ENCODE data around the gene EML1.
"Not testable (repeated sequence)": the region's sequence is repeated elsewhere in the genome, so short reads cannot be mapped to it uniquely, and the experiment has no call there.

Gene EML1

DNA sequence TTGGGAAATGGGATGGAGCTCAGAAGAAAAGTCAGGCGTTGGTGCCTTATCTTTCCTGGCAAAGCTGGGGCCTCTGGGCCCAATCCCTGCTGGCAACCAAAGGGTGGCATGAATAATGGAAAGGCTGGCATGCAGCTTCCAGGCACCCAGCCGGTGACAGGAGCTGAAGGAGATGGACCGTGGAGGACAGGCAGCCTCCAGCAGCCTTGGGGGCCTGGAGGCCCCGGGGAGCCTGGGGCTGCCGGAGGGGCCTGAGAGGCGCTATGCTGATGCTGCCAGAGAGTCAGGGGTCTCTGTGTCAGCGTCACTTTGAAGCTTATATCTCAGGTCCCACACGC, 38.2 kb upstream of the EML1 start:
- in situ Hi-C loops (cut with MboI; ENCODE audit: low sequenced_read_pairs) = no loop called here

DNA sequence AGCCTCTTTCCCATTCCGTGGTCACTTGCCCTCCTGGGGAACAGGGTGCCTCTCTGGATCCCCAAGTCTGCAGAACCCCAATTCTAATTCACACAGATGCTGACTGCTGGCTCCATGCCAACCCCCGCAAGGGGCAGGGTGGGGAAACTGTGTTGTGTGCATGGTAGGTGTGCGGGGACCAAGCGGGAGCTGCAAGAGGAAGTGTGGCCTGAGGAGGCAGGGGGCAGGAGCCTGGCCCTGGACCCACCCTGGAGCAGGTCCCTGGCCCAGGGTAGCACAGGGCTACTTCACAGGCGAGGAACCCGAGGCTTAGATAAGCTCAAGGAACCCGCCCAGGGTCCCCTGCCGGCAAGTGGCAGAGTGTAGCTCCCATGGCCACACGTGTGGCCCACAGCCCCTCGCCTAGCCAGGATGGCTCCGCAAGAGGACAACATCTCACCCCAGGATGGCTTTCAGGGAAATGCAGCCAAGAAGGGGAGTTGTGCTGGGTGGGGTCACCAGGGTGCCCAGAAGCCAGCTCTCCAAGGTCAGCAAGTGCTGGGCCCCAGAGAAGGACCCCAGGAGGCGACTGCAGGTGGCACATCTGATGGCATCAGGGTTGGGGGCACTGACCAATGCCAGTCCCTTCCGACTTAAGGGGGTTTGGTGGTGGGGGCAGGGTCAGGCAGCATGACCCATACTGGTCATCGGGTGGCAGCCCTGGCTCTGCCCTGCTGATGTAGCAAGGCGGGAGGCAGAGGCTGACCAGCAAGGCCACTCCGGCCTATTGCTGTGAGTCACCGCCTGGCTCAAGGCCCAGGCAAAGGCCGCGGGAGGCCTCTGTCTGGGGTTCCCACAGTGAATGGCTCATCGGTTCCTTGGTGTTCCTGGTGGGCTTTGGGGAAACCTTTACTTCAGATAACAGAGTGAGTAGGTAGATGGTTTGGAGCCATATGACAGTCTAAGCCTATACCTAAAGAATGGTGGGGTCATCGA, 37.3 kb upstream of the EML1 start:
- in situ Hi-C loops (cut with MboI; ENCODE audit: low sequenced_read_pairs) = no loop called here

DNA sequence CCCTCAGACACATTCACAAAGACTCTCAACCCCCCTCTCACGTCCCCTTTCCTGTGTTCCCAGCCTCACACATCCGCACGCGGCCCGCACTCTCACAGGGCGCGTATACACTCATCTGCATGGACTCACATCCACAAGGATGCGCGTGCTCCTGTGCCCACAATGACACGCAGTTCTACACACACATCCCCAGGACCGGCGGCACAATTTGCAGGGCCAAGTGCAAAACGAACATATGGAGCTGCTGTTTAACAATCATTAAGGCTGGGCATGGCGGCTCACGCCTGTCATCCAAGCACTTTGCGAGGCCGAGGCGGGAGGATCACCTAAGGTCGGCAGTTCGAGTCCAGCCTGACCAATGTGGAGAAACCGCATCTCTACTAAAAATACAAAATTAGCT, 36.4 kb upstream of the EML1 start:
- in situ Hi-C loops (cut with MboI; ENCODE audit: low sequenced_read_pairs) = no loop called here

DNA sequence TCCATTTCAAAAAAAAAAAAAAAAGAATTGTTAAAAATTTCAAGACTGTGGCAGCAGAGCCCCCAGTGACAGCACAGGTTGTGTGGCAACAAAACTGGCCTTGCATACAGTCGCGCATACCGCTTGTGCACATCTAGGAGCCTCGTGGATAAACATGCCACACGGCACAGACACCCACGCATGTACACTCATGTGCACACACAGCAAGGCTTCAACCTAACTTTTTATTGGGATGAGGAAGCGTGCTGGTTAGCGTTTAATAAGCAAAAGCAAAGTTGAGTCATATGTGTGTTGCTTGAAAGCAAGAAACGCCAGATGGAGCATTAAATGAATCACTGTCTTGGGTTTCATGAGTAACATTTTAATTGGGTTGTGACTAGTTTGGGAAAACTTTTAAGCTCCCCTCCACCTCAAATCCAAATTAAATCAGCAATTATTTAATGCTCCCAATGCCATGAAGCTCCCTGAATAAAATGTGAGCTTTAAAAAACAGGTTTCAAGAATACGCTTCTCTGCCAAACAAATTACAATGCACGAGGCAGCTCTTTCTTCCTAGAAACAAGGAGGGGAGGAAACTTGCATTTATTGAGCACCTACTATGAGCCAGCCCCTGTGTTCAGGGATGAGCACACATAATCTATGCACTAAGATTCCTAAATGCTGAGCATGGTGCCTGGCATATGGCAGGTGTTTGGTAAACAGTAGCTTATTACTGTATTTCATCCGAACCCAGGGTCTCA, 35.7 kb upstream of the EML1 start:
- in situ Hi-C loops (cut with MboI; ENCODE audit: low sequenced_read_pairs) = no loop called here

DNA sequence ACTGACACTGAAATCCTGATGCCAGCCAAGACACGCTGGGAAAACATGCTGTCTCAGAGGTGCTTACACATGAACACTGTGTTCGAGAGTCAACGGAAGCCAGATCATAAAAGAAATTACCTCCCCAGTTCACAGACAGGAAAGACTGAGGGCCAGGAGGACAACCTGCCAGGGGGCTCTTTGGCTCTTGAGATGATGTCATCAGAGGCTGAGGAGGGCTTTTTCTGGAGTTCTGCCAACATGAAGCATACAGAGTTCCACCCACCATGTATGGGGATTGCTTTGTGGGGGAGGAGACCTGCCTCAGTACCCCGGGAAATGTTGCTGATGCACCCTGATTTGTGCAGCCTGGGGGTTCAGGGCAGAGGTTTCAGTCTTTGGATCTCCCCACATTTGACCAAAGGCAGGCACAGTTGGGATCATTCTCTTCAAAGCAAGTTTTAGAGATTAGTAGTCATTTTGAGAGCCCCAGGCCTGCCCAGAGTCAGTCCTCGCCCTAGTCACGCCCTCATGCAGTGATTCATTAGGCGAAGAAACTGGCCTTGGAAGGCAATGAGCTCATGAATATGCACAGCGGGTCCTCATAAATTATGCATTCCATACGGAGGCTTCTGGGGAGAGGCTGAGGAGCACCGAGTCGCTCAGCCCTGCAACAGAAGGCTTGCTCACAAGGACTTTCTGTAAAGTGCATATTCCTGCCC, 34.9 kb upstream of the EML1 start:
- in situ Hi-C loops (cut with MboI; ENCODE audit: low sequenced_read_pairs) = no loop called here

DNA sequence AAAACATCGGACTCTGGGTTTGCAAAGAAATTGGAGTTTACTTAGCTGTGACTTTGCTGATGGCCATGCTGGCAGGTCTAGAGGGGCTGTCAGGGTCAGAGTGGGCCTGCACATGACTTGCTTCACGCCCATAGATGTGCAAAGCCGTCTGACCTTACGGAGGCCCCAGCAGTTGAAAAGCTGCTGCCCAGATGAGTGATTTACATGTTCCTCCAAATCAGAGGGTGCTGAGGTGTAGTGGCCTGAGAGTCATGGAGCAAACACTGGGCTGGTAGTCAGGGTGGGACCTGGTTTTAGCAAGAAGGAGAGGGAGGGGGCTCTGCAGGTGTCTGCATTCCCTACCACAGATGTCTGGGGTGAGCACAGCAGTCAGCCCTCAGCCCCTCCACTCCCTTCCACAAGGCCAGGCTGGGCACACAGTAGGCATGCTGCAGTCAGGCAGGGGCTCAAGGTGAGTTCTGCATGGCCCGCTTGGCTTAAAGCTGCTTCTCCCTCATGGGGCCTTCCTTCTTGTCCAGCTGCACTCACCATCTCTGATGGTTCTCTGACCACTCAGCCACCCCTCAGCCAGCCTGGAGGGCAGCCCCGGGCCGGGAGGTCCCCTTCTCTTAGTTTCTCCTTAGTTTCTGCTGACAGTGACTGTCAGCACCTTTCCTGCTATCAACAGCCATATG, 34.2 kb upstream of the EML1 start:
- in situ Hi-C loops (cut with MboI; ENCODE audit: low sequenced_read_pairs) = no loop called here

DNA sequence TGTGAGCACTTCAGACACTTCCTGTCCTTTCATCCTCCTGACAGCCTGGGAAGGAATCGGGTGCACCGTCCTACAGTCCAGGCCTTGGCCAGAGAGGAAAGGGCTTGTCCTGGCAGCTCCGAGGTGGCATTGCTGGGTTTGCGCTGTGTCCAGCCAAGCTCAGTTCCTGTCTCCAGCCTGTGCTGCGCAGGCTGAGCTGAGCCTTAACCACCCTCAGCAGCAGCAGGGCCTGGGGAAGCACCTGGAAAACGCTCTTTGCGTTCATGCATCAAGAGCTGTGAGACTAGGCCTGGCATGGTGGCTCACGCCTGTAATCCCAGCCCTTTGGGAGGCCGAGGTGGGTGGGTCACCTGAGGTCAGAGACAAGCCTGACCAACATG, 33.7 kb upstream of the EML1 start:
- in situ Hi-C loops (cut with MboI; ENCODE audit: low sequenced_read_pairs) = no loop called here

DNA sequence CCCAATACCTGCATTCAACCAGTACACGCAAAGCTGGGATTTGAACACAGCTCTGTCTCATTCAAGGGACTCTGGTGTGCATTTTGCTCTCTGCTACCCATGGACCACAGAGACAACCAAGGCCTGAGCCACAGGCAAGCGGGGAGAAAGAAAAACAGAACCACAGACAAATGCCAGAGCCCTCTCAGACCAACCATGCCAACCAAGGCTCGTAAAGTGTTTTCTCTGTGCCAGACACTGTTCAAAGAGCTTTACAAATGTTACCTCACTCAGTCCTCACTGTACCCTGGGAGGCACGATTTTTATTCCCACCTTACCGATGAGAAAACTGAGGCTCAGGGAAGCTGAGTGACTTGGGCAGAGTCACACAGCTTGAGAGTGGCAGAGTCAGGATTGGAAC, 32.4 kb upstream of the EML1 start:
- in situ Hi-C loops (cut with MboI; ENCODE audit: low sequenced_read_pairs) = no loop called here

DNA sequence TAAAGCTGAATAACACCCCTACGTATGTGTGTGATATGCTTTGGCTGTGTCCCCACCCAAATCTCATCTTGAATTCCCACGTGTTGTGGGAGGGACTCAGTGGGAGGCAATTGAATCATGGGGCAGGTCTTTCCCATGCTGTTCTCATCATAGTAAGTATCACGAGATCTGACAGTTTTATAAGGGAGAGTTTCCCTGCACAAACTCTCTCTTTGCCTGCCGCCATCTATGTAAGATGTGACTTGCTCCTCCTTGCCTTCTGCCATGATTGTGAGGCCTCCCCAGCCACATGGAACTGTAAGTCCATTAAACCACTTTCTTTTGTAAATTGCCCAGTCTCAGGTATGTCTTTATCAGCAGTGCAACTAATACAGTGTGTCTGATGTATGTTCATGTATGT, 30.3 kb upstream of the EML1 start:
- in situ Hi-C loops (cut with MboI; ENCODE audit: low sequenced_read_pairs) = not testable (repeated sequence)

DNA sequence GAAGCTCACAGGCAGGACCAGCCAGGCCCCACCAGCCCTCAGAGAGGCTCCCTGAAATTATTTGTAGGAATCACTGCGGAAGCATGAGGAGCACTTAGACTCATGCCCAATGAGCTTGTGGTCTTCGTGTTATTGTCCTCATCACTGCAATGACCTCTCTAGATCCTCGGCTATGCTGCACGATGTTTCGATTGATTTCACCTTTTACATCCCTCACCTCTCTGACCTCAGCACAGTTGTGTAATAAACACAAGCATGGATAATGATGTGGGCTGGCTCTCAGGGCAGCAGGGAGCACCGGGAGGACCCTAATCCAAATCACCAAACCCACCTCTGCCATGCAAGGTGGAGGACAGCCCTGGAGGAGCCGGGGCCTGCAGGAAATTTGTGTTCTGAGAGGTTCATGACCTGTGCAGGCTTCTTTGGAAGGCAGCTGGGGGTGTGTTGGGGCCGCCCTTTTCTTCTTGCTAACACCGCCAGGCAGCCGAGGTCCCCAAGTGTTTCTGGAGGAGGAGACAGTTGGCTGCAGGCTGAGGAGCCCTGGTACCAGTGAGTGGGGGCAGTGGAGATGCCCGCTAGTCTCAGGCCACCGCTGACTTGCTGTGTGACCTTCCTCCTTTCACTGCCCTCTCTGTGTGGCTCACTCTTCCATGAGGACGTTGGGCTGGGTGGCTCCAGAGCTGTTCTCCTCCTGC, 29.5 kb upstream of the EML1 start:
- in situ Hi-C loops (cut with MboI; ENCODE audit: low sequenced_read_pairs) = no loop called here

DNA sequence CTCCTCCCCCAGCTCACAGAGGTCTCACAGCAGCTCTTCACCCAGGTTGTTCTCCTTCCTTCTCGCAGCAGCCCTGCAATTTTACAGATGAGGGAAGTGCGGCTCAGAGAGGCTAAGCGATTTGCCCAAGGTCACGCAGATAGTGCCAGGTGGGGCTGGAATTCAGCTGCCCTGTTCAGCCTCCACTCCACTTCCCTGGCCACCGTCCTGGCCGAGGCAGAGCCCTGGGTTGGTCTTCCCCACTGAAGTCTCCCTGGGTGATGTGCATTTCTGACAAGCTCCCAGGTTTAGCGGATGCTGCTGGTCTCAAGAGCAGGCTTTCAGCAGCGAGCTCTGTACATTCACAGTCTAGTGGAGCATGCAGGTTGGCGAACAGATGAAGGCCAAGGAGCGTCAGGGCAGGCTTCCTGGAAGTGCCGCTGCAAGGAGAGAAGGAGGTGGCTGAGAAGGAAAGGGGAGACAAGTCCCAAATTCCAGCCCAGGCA, 28.9 kb upstream of the EML1 start:
- in situ Hi-C loops (cut with MboI; ENCODE audit: low sequenced_read_pairs) = no loop called here

DNA sequence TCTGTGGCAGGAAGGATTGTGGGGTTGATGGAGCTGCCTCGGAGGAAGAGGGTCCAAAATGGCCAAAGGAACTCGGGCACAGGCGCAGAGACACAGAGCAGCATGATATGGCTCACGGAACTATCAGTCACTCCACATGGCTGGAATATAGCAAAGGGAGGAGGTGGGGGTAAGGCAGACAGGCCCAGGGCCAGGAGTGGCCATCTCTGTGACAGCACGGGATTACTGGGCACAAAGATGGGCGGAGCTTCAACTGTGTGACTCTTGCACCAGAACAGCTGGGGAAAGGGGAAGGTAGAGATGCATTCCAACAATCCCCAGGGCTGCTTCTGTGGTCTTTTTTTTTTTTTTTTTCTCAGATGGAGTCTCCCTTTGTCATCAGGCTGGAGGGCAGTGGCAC, 24.8 kb upstream of the EML1 start:
- in situ Hi-C loops (cut with MboI; ENCODE audit: low sequenced_read_pairs) = no loop called here

DNA sequence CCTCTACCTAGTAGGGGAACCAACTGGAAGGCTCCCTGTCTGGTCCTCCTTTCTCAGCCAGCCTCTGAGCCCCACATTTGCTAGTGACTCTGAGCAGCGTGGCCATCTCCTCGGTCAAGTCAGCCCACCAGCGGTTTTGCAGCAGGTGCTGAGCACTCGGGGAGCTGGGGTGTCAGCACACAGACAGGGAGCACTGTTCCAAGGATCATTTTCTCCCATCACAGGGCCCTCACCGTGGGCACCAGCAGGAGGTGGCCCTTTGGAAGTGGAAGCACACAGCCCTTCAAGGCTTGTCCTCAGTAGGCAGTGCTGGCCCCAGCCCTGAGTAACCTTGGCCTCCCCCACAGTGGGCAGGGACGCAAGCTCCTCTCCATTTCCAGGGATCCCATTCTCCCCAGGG, 24.1 kb upstream of the EML1 start:
- in situ Hi-C loops (cut with MboI; ENCODE audit: low sequenced_read_pairs) = no loop called here

DNA sequence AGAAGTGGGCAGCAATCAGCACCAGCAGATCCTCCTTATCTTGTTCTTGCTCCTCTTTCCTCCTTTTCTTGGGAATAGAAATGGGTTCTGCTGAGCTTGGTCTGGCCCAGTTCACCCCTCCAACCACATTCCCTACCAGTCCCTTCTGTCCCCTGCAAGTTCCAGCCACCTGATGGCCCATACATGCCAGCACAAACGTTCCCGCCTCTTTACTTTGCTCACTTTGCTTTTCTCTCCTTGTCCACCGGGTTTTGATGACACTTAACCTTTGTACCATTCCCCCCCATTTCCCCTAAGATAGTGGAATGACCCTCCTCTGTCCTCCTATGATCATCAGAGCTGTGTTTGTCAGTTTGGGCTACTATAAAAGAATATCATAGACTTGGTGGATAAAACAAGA, 23.4 kb upstream of the EML1 start:
- in situ Hi-C loops (cut with MboI; ENCODE audit: low sequenced_read_pairs) = no loop called here

DNA sequence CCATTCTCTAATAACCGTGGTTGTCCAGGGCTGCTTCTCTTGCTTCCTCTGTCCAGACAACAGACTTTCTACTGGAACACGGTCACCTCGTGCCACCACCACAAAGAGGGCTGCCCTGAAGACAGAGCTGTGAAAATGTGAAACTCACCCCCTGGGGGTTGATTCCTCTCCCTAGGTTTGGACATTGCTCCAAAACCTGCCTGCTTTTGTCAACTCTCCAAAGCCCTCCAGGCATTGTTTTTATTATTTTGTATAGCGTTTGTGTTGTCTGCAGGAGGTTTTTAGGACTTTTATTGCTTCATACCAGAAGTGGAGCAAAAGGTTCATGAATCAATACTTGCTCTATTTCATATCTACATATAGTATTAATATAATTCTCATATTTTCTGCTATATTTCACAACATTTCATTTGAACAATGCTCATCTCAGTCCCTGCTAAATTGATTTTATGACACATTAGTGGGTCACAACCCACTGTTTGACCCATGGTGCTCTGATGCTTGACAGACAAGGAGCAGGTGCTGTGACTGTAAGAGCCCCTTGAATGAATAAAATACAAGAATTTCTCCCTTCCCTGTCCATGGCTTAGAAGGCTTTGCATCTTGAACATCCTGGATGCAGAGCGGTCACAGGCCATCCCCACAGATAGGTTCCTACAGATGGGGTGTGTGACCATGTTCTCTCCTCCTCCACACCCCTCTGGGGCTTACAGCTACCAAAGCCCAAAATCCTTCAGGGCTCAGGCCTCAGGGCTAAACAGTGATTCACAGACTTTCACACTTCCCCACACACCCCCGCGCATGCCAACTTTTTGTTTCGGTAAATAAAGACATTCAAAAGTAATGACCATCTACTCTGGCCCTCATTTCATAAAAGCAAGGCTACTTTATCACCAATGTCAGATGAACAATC, 20.6 kb upstream of the EML1 start:
- in situ Hi-C loops (cut with MboI; ENCODE audit: low sequenced_read_pairs) = no loop called here

DNA sequence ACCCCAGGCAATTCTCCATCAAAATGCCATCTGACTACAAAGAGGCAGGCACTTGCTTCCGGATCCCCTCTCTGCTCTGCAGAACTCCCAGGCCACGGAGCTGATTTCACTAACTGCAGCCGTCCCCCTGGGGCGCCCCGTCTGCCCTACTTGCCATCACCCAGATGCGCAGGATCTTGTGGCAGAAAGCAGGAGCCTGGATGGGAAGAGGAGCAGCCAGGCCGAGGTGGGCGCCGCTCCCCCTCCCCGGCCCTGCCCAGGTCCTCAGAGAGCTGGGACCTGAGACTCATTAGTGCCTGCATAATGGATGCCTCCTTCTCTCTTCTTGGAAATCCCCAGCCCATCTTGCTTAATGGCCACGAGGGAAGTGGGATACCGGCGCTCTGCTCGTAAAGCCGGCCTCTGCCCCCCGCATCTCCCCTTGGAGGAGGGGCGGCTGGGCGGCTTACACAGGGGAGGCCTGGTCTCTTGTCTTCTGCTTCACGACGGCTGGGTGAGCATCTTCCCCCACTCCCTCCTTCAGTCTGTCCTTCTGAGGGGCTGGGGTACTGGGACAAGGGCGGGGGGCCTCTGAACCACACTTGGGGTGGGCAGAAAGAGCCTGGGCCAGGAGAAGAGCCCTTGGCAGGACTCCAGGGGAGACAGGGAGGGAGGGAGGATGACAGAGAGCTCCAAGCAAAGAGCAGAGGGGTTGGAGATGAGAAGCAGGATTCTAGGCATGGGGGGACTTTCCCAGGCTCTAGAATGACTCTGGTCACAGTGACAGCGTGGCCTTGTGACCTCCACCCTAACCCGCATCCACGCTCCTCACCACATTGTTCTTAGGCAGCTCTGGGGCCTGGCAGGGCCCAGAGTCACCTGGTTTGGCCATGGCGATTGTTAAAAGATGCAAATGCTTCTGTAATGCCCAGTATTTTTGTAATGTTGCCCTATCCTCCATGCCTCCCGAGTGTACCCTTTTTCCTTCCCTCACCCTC, 19.4 kb upstream of the EML1 start:
- in situ Hi-C loops (cut with MboI; ENCODE audit: low sequenced_read_pairs) = no loop called here

DNA sequence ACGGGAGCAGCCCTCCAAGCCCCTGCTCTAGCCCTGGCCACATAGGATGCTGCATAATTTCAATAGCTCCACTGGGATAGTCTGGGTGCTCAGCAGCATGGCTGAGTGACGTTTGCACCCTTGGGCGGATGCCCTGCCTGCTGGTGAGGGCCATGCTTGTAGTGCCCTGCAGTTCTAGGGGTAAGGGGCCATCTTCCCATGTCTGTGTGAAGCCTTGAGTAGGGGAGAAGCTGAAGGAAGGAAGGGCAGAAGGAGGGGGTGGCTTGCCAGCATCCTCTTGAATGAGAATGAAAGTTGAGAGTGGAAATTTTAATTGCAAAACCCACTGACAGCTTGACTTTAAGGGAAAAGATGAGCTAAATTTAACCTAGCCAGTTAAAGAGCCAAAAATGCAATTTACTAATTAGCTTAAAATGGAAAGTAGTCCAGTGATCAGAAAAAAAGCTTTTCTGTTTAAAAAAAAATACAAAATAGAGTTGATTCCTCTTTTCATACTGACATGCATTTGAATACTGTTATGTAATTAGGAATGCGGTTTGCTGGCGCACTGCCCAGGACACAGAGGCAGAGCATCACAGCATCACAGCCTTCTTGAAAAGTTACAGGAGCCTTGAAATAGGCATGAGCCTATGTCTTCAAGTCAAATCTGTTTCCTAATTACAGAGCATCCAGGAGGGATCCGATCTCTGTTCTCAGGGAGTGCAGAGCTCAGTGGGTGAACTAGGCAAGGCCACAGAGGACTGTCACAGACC, 18.5 kb upstream of the EML1 start:
- in situ Hi-C loops (cut with MboI; ENCODE audit: low sequenced_read_pairs) = no loop called here

DNA sequence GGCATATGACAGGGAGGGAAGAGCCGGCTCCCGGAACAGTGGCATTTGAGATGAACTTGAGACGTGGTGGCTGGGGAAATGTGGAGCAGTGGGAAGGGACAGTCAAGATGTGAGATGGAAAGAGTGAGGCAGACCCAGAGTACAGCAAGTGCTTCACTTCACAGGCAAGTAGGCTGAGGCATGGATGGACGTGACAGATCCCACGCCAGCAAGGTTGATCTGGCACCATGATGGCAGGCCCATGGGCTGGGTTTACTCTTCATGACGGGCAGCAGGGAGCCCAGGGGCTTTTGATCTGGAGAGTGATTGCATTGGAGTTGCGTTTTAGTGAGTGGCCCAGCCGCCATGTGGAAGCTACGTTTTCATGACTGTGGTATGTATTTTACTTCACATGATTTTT, 17.9 kb upstream of the EML1 start:
- in situ Hi-C loops (cut with MboI; ENCODE audit: low sequenced_read_pairs) = no loop called here
